Measurements from ENCODE around the gene ENO4.

The ENO4 gene

GRCh38 chr10:116831790-116832189, 17.5 kb upstream of the ENO4 start:
- no peak overlapping the region for H3K4me3 ChIP-seq (ENCODE audit: low read depth in 1 of 2, low read length in 2 of 2)
- no peak overlapping the region for H3K9ac ChIP-seq (ENCODE audit: low read length)
- no peaks in the 10 kb centered on the region for H3K4me1 ChIP-seq (ENCODE audit: insufficient read depth, low read length)
- no peak overlapping the region for H3K27ac ChIP-seq (ENCODE audit: low read depth, low read length)
- no peaks in the 10 kb centered on the region for H3K9me3 ChIP-seq (ENCODE audit: low read length)
- peaks cover 6% of the 10 kb centered on the region for H3K36me3 ChIP-seq (ENCODE audit: insufficient read depth, low read length)
- H3K27me3 ChIP-seq (ENCODE audit: control insufficient read depth in 1 of 2, insufficient read depth in 2 of 2, low read length in 2 of 2) = no peaks in the 10 kb centered on the region

- Histone ChIP-seq H3K4me3 (ENCODE audit: low read depth in 1 of 2, low read length in 2 of 2) (no peak overlapping the region), H3K27ac (ENCODE audit: low read depth, low read length) (no peak overlapping the region)
Observed at GRCh38 chr10:116833986-116834985, 15.0 kb upstream of the ENO4 start.

GRCh38 chr10:116835658-116836057, 13.6 kb upstream of the ENO4 start:
- no peaks in the 10 kb centered on the region for H3K27me3 ChIP-seq (ENCODE audit: control insufficient read depth in 1 of 2, insufficient read depth in 2 of 2, low read length in 2 of 2)
- H3K4me3 ChIP-seq (ENCODE audit: low read depth in 1 of 2, low read length in 2 of 2) = no peak overlapping the region
- H3K9ac ChIP-seq (ENCODE audit: low read length) = no peak overlapping the region
- peaks cover 6% of the 10 kb centered on the region for H3K36me3 ChIP-seq (ENCODE audit: insufficient read depth, low read length)
- H3K4me1 ChIP-seq (ENCODE audit: insufficient read depth, low read length) = no peaks in the 10 kb centered on the region
- no peaks in the 10 kb centered on the region for H3K9me3 ChIP-seq (ENCODE audit: low read length)
- no peak overlapping the region for H3K27ac ChIP-seq (ENCODE audit: low read depth, low read length)

More at GRCh38 chr10:116833986-116834985, 15.0 kb upstream of the ENO4 start:
- no peaks in the 10 kb centered on the region for H3K4me1 ChIP-seq (ENCODE audit: insufficient read depth, low read length)
- peaks cover 6% of the 10 kb centered on the region for H3K36me3 ChIP-seq (ENCODE audit: insufficient read depth, low read length)
- no peaks in the 10 kb centered on the region for H3K27me3 ChIP-seq (ENCODE audit: control insufficient read depth in 1 of 2, insufficient read depth in 2 of 2, low read length in 2 of 2)
- no peak overlapping the region for H3K9ac ChIP-seq (ENCODE audit: low read length)
- H3K9me3 ChIP-seq (ENCODE audit: low read length) = no peaks in the 10 kb centered on the region

- H3K36me3 ChIP-seq (ENCODE audit: insufficient read depth, low read length) = peaks cover 6% of the 10 kb centered on the region
- no peaks in the 10 kb centered on the region for H3K4me1 ChIP-seq (ENCODE audit: insufficient read depth, low read length)
- H3K27ac ChIP-seq (ENCODE audit: low read depth, low read length) = no peak overlapping the region
- H3K27me3 ChIP-seq (ENCODE audit: control insufficient read depth in 1 of 2, insufficient read depth in 2 of 2, low read length in 2 of 2) = no peaks in the 10 kb centered on the region
- no peak overlapping the region for H3K4me3 ChIP-seq (ENCODE audit: low read depth in 1 of 2, low read length in 2 of 2)
- H3K9me3 ChIP-seq (ENCODE audit: low read length) = no peaks in the 10 kb centered on the region
- H3K9ac ChIP-seq (ENCODE audit: low read length) = no peak overlapping the region
Observed at GRCh38 chr10:116836083-116836482, 13.2 kb upstream of the ENO4 start.

- no peaks in the 10 kb centered on the region for H3K9me3 ChIP-seq (ENCODE audit: low read length)
- no peaks in the 10 kb centered on the region for H3K4me1 ChIP-seq (ENCODE audit: insufficient read depth, low read length)
- H3K4me3 ChIP-seq (ENCODE audit: low read depth in 1 of 2, low read length in 2 of 2) = no peak overlapping the region
- no peaks in the 10 kb centered on the region for H3K27me3 ChIP-seq (ENCODE audit: control insufficient read depth in 1 of 2, insufficient read depth in 2 of 2, low read length in 2 of 2)
- H3K36me3 ChIP-seq (ENCODE audit: insufficient read depth, low read length) = peaks cover 6% of the 10 kb centered on the region
- no peak overlapping the region for H3K27ac ChIP-seq (ENCODE audit: low read depth, low read length)
- H3K9ac ChIP-seq (ENCODE audit: low read length) = no peak overlapping the region
Observed at GRCh38 chr10:116836902-116837523, 12.3 kb upstream of the ENO4 start.

GRCh38 chr10:116838143-116838725, 11.1 kb upstream of the ENO4 start:
- no peak overlapping the region for H3K27ac ChIP-seq (ENCODE audit: low read depth, low read length)
- peaks cover 6% of the 10 kb centered on the region for H3K36me3 ChIP-seq (ENCODE audit: insufficient read depth, low read length)
- no peaks in the 10 kb centered on the region for H3K9me3 ChIP-seq (ENCODE audit: low read length)
- no peak overlapping the region for H3K4me3 ChIP-seq (ENCODE audit: low read depth in 1 of 2, low read length in 2 of 2)
- no peaks in the 10 kb centered on the region for H3K4me1 ChIP-seq (ENCODE audit: insufficient read depth, low read length)
- H3K27me3 ChIP-seq (ENCODE audit: control insufficient read depth in 1 of 2, insufficient read depth in 2 of 2, low read length in 2 of 2) = no peaks in the 10 kb centered on the region
- no peak overlapping the region for H3K9ac ChIP-seq (ENCODE audit: low read length)

- no peaks in the 10 kb centered on the region for H3K27me3 ChIP-seq (ENCODE audit: control insufficient read depth in 1 of 2, insufficient read depth in 2 of 2, low read length in 2 of 2)
- no peaks in the 10 kb centered on the region for H3K9me3 ChIP-seq (ENCODE audit: low read length)
- no peak overlapping the region for H3K4me3 ChIP-seq (ENCODE audit: low read depth in 1 of 2, low read length in 2 of 2)
- H3K27ac ChIP-seq (ENCODE audit: low read depth, low read length) = no peak overlapping the region
- no peak overlapping the region for H3K9ac ChIP-seq (ENCODE audit: low read length)
- no peaks in the 10 kb centered on the region for H3K36me3 ChIP-seq (ENCODE audit: insufficient read depth, low read length)
- H3K4me1 ChIP-seq (ENCODE audit: insufficient read depth, low read length) = no peaks in the 10 kb centered on the region
Observed at GRCh38 chr10:116840389-116841075, 8.8 kb upstream of the ENO4 start.

- H3K9me3 ChIP-seq (ENCODE audit: low read length) = no peaks in the 10 kb centered on the region
- H3K27ac ChIP-seq (ENCODE audit: low read depth, low read length) = no peak overlapping the region
- peaks cover 5% of the 10 kb centered on the region for H3K4me1 ChIP-seq (ENCODE audit: insufficient read depth, low read length)
- no peaks in the 10 kb centered on the region for H3K27me3 ChIP-seq (ENCODE audit: control insufficient read depth in 1 of 2, insufficient read depth in 2 of 2, low read length in 2 of 2)
- no peak overlapping the region for H3K4me3 ChIP-seq (ENCODE audit: low read depth in 1 of 2, low read length in 2 of 2)
- H3K36me3 ChIP-seq (ENCODE audit: insufficient read depth, low read length) = no peaks in the 10 kb centered on the region
- no peak overlapping the region for H3K9ac ChIP-seq (ENCODE audit: low read length)
Observed at GRCh38 chr10:116845823-116846222, 3.5 kb upstream of the ENO4 start.

GRCh38 chr10:116848032-116848943, 1.0 kb upstream of the ENO4 start:
- H3K27me3 ChIP-seq (ENCODE audit: control insufficient read depth in 1 of 2, insufficient read depth in 2 of 2, low read length in 2 of 2) = no peaks in the 10 kb centered on the region
- H3K4me1 ChIP-seq (ENCODE audit: insufficient read depth, low read length) = peaks cover 5% of the 10 kb centered on the region
- no peaks in the 10 kb centered on the region for H3K36me3 ChIP-seq (ENCODE audit: insufficient read depth, low read length)
- H3K9me3 ChIP-seq (ENCODE audit: low read length) = no peaks in the 10 kb centered on the region
- peak overlapping the region; percentile 72 for H3K27ac ChIP-seq (ENCODE audit: low read depth, low read length)
- H3K4me3 ChIP-seq (ENCODE audit: low read depth in 1 of 2, low read length in 2 of 2) = peak overlapping the region; percentile 83 to 85
- H3K9ac ChIP-seq (ENCODE audit: low read length) = peak overlapping the region; percentile 51

GRCh38 chr10:116848944-116849247, 403 bp upstream of the ENO4 start:
- no peaks in the 10 kb centered on the region for H3K27me3 ChIP-seq (ENCODE audit: control insufficient read depth in 1 of 2, insufficient read depth in 2 of 2, low read length in 2 of 2)
- H3K27ac ChIP-seq (ENCODE audit: low read depth, low read length) = peak overlapping the region; percentile 72
- no peaks in the 10 kb centered on the region for H3K36me3 ChIP-seq (ENCODE audit: insufficient read depth, low read length)
- H3K4me1 ChIP-seq (ENCODE audit: insufficient read depth, low read length) = peaks cover 5% of the 10 kb centered on the region
- H3K9me3 ChIP-seq (ENCODE audit: low read length) = no peaks in the 10 kb centered on the region
- H3K9ac ChIP-seq (ENCODE audit: low read length) = peak overlapping the region; percentile 51
- H3K4me3 ChIP-seq (ENCODE audit: low read depth in 1 of 2, low read length in 2 of 2) = peak overlapping the region; percentile 83 to 85
